Measurements from ENCODE around the gene MRPS15.

GRCh38 chr1:36440646-36441045 lies 23.5 kb downstream of the MRPS15 start:
- TF ChIP-seq, protein P1, sequence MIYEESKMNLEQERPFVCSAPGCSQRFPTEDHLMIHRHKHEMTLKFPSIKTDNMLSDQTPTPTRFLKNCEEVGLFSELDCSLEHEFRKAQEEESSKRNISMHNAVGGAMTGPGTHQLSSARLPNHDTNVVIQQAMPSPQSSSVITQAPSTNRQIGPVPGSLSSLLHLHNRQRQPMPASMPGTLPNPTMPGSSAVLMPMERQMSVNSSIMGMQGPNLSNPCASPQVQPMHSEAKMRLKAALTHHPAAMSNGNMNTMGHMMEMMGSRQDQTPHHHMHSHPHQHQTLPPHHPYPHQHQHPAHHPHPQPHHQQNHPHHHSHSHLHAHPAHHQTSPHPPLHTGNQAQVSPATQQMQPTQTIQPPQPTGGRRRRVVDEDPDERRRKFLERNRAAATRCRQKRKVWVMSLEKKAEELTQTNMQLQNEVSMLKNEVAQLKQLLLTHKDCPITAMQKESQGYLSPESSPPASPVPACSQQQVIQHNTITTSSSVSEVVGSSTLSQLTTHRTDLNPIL (CRISPR knock-in tag; IDR thresholded peaks at IDR 0.05; ENCODE audit: low read depth): no peak
- TF ChIP-seq, protein P2, sequence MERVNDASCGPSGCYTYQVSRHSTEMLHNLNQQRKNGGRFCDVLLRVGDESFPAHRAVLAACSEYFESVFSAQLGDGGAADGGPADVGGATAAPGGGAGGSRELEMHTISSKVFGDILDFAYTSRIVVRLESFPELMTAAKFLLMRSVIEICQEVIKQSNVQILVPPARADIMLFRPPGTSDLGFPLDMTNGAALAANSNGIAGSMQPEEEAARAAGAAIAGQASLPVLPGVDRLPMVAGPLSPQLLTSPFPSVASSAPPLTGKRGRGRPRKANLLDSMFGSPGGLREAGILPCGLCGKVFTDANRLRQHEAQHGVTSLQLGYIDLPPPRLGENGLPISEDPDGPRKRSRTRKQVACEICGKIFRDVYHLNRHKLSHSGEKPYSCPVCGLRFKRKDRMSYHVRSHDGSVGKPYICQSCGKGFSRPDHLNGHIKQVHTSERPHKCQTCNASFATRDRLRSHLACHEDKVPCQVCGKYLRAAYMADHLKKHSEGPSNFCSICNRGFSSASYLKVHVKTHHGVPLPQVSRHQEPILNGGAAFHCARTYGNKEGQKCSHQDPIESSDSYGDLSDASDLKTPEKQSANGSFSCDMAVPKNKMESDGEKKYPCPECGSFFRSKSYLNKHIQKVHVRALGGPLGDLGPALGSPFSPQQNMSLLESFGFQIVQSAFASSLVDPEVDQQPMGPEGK (CRISPR knock-in tag; IDR thresholded peaks at IDR 0.05; ENCODE audit: borderline replicate concordance): no peak
- TF ChIP-seq SNAI2 (CRISPR knock-in tag; IDR thresholded peaks at IDR 0.05): no peak
- no peak for TF ChIP-seq PPARA (CRISPR knock-in tag; IDR thresholded peaks at IDR 0.05; ENCODE audit: borderline replicate concordance)
- TF ChIP-seq ZNF8 (CRISPR knock-in tag; IDR thresholded peaks at IDR 0.05): no peak
- TF ChIP-seq ZFP3 (CRISPR knock-in tag; IDR thresholded peaks at IDR 0.05): no peak
- TF ChIP-seq TSHZ2 (CRISPR knock-in tag; IDR thresholded peaks at IDR 0.05): no peak
- TF ChIP-seq CSRNP3 (CRISPR knock-in tag; IDR thresholded peaks at IDR 0.05): no peak
- TF ChIP-seq TCF4 (CRISPR knock-in tag; IDR thresholded peaks at IDR 0.05; ENCODE audit: borderline replicate concordance): no peak
- TF ChIP-seq CSDC2 (CRISPR knock-in tag; IDR thresholded peaks at IDR 0.05): no peak
- no peak for TF ChIP-seq GLIS3 (CRISPR knock-in tag; IDR thresholded peaks at IDR 0.05)
- TF ChIP-seq ZNF565 (CRISPR knock-in tag; conservative IDR thresholded peaks at IDR 0.05; ENCODE audit: low read depth): no peak
- no peak for TF ChIP-seq ZC3H10 (CRISPR knock-in tag; IDR thresholded peaks at IDR 0.05)
- TF ChIP-seq, protein P3, sequence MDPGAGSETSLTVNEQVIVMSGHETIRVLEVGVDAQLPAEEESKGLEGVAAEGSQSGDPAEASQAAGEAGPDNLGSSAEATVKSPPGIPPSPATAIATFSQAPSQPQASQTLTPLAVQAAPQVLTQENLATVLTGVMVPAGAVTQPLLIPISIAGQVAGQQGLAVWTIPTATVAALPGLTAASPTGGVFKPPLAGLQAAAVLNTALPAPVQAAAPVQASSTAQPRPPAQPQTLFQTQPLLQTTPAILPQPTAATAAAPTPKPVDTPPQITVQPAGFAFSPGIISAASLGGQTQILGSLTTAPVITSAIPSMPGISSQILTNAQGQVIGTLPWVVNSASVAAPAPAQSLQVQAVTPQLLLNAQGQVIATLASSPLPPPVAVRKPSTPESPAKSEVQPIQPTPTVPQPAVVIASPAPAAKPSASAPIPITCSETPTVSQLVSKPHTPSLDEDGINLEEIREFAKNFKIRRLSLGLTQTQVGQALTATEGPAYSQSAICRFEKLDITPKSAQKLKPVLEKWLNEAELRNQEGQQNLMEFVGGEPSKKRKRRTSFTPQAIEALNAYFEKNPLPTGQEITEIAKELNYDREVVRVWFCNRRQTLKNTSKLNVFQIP (CRISPR knock-in tag; IDR thresholded peaks at IDR 0.05; ENCODE audit: borderline replicate concordance, low read depth): no peak

All from SK-N-SH treated with all-trans-retinoic acid at 6 μM for 48 hours (cell line).